ENCODE measurements around the gene KRT76. TPM values are rescaled to one million over a fixed set of nuclear protein-coding genes. Genes with fewer than 3 reads are reported as not detected.

Gene KRT76
- polyA plus RNA-seq (ENCODE audit: insufficient read length in 4 of 4) = not detected

DNA sequence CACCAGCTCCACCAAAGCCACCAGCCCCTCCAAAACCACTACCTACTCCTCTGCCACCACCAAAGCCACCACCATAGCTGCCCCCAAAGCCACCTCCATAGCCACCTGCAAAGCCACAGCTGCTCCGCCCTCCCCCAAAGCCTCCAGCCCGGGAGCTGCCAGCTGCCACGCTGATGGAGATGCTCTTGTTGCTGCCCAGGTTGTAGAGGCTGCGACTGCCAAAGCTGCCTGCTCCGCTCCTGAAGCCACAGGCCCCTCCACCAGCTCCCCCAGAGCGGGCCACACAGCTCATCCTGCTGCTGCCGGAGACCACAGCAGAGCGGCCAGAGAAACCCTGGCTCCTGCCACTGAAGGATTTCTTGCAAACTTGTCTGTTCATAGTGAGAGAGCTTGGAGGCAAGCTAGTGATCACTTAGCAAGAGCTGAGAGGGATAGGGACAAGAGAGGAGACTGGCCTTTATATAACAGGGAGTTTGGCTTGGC is at the start of gene KRT76:
Gene KRT76 (minus strand): TSS at position 433 of the 483 bp plus-strand sequence. CDS start 54 bp downstream, at position 379.
- DNase-seq (ENCODE audit: low read depth in 4 of 4, low spot score in 3 of 4) = no peak

DNA sequence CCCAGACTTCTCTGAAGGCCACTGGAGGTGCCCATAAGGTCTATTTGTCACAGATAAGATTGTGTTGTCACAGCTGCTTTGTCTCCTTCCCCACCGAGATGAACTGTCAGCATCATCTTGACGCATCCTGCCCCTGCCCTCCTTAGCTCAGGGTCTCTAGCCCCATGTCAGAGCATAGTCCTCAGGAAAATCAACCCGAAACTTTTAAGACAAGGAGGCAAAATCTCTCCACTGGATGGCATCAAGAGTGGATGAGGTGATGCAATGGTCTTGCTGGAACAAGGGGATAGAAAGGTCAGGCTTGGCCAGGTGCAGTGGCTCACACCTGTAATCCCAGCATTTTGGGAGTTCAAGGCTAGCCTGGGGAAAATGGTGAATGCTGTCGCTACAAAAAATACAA is 48.8 kb upstream of the KRT76 start:
- no peak for DNase-seq (ENCODE audit: low read depth in 4 of 4, low spot score in 3 of 4)

DNA sequence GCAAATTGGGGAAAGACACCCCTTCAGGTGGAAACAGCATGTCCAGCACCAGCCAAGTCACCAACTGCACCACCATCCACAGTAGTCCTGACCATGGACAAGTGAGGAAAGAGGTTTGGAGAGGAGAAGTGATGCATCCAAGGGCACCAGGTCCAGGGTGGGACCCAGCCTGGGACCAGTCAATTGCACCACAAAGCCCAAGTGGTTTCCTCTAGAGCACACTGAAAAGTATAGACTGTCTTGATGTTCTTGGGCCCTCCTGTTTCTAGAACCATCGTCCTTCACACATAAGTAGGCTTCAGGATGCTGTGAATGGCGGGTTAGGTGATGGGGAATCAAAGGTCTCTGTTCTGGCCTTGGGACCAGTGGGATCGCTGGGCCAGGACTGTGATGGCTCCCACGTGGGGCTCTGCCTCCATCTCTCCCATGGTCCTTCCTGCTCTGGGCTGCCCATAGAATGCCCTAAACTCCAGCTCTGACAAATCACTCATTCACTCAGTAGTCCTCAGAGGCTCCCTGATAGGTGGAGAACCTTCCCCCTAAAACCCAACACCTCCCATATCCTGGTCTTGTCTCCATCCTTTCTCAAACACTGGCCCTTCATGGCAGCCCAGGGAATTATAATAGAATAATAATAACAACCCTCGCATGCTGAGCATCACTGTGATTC is 47.7 kb upstream of the KRT76 start:
- DNase-seq (ENCODE audit: low read depth in 4 of 4, low spot score in 3 of 4) = no peak

DNA sequence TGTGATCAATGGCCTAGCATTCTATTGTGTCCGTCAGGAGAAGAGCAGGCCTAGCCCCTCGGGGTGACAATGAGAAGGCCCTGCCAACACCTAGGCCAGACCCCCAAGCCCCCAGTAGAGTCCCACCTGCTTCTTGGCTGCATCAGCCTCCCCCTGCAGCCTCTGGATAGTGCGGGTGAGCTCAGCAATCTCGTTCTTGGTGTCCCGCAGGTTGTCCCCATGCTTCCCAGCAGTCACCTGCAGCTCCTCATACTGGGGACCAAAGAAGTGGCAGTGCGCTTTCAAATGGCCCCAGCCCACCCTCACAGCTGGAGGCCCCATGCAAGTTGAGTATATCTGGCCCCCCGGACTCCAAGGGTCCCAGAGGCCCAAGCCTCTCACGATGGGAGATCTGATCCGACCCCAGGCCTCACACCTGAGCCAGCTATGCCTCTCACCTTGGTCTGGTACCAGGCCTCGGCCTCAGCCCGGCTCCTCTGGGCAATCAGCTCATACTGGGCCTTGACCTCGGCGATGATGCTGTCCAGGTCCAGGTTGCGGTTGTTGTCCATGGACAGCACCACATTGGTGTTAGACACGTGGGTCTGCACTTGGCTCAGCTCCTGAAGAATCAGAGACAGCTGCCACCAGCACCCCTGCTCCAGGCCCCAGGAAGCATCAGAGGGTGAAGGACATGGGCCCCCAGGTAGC is 46.8 kb upstream of the KRT76 start:
- no peak for DNase-seq (ENCODE audit: low read depth in 4 of 4, low spot score in 3 of 4)

DNA sequence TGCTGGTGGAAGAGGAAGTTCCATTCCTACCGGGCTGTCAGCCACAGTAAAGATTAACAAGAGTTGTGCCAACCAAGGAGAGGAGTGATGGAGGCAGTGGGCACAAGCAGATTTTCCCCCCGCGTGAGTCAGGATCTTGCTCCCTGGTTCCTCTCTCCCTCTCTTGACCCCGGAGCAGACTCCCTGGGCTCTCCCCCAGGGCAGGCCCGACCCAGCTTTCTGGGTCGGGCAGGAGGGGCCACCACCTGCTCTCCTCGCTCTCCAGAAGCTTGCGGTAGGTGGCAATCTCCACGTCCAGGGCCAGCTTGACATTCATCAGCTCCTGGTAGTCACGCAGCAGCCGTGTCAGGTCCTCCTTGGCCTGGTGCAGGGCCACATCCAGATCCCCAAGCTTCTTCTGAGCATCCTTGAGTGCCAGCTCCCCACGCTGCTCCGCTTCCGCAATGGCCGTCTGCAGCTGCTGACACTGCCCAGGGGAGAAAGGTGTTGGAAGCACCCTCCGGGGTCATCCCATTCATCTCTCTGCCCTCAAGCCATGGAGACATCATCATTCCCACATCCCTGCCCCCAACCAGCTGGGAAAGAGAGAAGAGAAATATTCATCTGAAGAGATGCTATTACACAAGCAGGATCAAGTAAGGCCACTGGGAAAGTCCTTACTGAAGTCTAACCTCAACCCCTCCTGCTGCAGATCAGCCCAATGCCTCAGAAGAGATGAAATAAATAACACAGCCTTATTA is 45.8 kb upstream of the KRT76 start:
- no peak for DNase-seq (ENCODE audit: low read depth in 4 of 4, low spot score in 3 of 4)

DNA sequence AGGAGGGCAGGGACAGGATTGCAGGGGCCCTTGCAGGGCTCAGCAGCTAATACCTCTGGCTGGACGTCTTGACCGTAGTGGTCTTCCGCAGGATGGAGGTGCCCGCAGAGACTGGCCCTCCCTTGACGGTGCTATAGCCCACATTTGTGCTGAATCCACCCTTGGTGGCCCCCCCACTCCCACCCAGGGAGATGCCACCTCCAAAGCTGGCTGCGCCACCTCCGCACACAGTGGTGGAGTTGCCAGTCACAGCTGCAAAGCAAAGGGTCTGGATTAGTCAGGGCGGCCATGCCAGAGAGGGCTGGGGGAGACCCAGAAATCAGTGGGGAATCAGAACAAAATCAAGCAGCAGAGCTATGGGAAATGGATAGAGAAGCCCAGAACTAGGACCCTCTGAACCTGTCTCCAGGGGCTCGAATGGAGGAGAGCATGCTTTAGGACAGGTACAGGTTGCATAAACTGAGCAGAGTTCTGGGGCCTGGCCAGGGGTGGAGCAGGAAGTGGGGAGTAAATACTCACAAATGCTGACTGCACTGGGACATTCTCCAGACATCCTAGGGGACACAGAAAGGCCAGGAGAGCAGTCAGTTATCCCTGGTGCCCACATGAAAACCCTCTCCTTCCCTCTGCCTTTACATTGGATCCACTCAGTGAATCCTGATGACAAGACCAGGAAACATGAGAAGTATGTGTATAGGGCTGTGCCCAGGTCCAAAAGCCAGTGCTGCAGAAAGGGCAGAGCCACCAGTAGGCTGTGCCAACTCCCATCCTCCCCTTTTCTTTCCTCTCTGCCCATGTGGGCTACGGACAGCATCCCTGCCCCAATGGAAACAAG is 44.9 kb upstream of the KRT76 start:
- DNase-seq (ENCODE audit: low read depth in 4 of 4, low spot score in 3 of 4) = no peak

DNA sequence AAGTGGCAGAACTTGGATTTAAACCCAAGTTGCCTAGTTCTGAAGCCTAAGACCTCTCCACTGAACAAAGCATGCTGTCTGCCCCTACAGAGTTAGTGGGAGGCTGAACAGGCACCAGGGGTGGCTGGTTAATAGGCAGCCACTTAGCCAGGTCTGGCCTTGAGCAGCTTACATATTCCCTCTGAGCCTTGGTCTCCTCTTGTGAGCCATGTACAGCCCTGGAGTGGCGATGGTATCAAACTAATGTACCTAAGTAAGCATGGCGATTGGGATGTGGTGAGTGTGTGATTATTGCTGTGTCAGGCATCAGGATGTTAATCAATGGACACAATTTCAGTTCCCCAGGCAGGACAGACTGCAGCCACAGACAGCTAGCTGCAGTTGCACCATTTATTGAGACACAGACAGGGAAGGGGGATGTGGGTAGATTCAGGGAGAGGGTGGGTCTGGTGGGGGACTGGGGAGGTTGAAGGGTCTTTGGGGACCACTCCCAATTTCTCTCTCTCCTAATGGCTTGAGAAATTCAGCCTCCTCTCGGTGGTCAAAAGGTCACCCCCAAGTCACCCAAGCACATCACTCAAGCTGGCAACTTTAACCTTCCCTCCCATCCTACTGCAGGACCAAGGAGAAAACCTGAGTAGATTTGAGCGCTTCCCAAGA is 44.1 kb upstream of the KRT76 start:
- DNase-seq (ENCODE audit: low read depth in 4 of 4, low spot score in 3 of 4) = no peak

DNA sequence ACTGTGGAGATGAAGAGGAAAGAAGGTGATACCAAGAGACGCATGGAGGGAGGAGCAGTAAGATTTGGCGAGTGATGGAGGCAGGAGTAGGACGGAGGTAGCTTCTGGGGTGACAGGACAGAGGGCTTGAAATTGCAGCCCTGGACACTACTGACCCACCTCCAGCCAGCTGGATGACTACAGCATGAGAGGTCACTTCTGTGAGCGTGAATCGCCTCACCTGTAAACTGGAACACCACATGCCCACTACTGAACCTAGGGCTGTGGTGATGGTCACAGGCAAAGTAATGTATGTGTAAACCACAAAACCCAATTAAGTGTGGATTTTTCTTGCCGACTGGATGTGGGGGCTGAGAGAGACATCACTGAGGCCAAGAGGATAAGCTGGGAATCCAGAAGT is 43.4 kb upstream of the KRT76 start:
- no peak for DNase-seq (ENCODE audit: low read depth in 4 of 4, low spot score in 3 of 4)

DNA sequence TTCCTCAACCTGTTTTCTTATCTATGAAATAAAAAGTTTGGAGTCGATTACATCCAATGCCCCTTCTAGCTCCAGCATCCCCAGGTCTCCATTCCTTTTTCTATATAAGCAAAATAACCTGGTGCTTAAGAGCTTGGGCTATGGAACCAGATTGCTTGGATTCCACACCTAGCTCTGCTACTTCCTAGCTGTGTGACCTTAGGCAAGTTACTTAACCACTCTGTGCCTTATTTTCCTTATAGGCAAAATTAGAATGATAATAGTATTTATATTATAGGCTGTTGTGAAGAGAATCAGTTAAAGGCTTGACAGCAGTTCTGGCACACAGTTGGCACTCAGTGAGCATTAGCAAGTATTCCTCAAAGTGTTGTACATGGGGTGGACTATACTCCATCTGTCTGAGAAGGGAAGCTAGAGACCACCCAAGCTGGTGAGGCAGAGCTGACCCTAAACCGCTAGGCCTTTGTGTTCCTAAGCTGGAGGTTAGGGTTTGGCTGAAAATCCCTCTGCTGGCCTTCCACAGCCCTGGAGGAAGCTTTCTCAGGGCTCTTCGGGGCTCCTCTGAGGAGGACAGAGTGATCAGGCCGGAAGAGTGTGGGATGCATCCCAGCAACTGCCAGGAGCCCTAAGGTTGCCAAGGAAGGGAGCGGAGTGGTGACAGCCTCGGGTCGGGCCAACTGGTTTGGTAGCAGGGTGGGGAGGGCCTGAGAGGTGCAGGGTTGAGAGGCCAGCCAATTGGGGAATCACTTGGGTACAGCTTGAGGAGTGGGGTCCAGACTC is 42.8 kb upstream of the KRT76 start:
- no peak for DNase-seq (ENCODE audit: low read depth in 4 of 4, low spot score in 3 of 4)

DNA sequence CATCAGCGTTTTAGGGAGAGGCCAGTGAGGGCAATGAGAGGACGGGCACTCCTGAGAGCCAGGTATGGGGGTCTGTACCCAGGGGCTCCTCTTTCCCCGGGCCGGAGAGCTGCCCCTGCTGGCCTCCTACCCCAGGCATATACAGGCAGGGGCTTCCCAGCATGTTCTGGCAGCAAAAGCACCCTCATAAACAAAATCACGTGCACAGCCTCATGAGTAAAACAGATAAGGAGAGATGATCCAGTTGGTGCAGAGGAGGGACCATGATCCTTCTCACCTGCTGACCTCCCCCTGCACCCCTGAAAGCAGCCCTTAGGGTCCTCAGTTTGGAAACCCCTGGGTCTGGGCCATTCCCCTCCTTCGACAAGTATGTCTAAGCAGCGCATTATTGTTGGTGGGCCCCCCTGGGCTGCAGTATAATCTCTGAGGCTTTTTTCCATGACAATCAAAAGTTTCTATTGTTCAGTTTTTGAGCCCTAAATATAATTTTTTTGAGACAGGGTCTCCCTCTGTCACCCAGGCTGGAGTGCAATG is 41.8 kb upstream of the KRT76 start:
- no peak for DNase-seq (ENCODE audit: low read depth in 4 of 4, low spot score in 3 of 4)

DNA sequence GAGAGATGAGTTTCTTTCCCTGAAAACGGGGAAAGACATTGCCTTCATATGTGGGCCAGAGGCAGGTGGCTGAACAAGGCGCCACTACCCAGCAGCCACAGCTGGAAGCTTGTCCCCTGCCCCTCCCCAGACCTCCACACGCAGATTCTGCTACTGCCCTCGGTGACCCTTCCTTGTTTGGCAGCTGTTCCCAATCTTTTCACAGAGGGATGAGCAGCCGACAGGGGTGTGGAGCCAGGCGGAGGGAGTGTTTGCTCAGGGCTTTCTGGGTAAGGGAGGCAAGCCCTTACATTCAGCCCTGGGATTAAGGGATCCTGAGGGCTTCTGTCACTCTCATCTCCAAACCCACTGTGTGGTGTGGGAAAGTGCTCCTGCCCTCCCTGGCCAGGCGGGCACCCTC is 41.2 kb upstream of the KRT76 start:
- no peak for DNase-seq (ENCODE audit: low read depth in 4 of 4, low spot score in 3 of 4)

DNA sequence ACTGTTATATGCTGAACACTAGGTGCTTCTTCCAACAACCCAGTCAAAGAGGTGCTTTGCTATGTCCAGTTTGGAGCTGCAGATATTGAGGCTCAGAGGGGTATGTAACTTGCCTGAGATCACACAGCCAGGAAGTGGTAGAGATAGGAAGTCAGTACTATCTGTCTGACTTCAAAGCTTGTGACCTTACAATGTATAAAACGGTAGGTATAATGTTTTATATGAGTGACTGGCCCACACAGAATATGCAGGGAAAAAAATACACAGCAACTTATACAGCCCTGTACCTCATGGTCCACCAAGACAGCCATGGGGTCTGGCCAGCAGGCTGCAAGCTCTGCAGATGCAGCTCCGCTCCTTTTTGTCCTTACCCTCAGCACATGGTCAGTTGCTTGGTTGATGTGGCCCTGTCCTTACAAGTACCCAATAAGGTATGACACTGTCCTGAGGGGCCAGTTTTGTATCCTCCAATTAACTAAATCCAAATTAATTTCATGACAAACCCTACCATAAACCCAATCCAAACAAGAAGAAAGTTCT is 40.6 kb upstream of the KRT76 start:
- DNase-seq (ENCODE audit: low read depth in 4 of 4, low spot score in 3 of 4) = no peak

DNA sequence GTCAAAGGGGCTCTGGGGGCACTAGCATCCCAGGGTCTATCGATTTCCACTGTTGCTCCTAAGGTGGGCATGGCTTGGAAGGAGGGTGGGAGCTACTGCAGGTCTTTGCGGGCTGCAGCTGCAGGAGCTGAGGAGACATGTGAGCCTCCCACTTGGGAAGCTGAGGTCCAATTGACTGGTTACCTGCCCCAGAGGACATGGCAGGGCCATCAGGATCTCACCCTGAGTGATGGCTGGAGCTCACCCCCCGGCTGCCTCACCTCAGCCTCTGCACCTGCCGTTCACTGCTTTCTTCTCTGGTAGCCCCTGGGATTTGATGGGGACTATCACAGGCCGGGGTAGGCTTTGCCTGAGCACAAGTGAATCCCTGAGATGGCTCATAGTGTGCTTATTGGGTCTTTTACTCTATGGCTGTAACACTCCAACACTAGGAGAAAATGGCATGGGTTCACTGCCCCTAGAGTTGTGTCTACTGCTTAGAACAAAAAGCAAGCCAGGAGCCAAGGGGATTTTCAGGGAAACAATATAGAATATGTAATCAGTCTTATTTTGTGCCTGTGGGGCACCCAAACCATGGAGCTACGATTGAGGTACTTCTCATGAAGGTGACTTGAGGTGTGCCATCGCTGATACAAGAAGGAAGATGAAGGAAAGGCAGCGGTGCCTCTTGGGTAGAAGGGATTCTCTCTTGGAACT is 40.0 kb upstream of the KRT76 start:
- no peak for DNase-seq (ENCODE audit: low read depth in 4 of 4, low spot score in 3 of 4)

DNA sequence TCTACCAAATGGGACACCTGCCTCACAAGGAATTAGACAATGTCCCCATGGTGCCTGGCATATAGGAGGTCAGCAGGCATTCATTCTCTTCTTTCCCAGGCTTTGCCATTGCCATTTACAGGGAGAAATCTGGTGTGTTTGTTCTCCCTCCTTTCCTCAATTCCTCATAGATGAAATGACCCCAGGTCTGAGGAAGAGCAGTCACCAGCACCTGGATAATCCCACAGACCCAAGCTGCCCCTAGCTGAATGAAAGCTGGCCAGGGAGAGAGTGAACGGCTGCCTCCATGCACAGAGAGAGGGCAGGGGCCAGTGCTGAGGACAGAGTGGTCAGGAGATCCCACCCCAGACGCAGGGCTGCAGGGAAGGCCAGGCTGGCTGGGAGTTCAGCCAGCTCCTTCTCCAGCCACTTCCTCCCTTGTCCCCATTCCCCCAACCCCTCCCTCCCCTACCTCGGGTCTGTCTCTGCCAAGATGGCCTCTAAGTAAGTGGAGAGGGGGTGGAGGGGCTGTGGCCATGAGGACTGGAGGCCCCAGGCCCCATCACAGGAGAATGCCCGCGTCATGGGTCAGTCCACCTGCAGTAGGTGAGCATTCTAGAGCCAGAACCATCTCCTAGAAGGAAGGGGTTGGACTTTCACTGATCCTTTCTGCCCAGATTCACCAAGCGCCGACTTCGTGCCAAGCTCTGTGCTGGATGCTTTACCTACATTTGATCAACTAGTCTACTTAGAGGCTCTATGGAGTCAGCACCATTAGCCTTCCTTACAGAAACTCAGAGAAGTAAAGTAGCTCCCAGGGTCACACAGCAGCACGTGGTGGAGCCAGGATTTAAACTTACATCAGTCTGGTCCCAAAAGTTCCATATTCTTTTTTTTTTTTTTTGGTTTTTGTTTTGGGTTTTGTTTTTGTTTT is 38.8 kb upstream of the KRT76 start:
- no peak for DNase-seq (ENCODE audit: low read depth in 4 of 4, low spot score in 3 of 4)

DNA sequence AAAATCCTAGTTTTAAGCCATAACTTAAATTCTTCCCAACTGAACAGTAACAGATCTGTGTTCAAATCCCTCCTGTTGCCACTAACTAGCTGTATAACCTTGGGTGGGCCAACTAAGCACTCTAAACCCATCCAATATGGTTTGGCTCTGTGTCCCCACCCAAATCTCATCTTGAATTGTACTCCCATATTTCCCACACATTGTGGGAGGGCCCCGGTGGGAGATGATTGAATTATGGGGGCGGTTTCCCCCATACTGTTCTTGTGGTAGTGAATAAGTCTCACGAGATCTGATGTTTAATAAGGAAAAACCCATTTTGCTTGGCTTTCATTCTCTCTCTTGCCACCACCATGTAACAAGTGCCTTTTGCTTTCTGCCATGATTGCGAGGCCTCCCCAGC is 38.0 kb upstream of the KRT76 start:
- no peak for DNase-seq (ENCODE audit: low read depth in 4 of 4, low spot score in 3 of 4)

DNA sequence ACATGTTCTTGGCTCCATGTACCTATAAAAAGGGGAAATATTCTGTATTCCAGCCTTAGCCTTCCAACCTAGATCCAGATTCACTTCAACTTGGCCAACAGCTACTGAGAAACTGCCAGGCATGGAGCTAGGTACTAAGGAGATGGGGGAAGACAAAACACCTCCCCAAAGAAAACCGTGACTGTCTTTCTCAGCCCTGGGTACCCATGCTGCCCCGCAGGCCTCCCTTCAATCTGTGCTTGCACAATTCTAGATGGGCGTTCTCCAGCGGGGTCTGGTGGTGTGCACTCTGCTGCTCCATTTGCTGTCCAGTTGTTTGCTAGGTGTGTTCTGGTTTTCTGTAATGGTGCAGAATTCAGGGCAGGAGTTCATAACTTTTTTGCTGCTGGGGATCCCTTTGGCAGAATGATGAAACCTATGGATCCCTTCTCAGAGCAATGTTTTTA is 37.6 kb upstream of the KRT76 start:
- no peak for DNase-seq (ENCODE audit: low read depth in 4 of 4, low spot score in 3 of 4)
